ENCODE results near the gene CFAP46.
"Not testable (repeated sequence)": the region's sequence is repeated elsewhere in the genome, so short reads cannot be mapped to it uniquely, and the experiment has no call there.

Gene CFAP46

DNA sequence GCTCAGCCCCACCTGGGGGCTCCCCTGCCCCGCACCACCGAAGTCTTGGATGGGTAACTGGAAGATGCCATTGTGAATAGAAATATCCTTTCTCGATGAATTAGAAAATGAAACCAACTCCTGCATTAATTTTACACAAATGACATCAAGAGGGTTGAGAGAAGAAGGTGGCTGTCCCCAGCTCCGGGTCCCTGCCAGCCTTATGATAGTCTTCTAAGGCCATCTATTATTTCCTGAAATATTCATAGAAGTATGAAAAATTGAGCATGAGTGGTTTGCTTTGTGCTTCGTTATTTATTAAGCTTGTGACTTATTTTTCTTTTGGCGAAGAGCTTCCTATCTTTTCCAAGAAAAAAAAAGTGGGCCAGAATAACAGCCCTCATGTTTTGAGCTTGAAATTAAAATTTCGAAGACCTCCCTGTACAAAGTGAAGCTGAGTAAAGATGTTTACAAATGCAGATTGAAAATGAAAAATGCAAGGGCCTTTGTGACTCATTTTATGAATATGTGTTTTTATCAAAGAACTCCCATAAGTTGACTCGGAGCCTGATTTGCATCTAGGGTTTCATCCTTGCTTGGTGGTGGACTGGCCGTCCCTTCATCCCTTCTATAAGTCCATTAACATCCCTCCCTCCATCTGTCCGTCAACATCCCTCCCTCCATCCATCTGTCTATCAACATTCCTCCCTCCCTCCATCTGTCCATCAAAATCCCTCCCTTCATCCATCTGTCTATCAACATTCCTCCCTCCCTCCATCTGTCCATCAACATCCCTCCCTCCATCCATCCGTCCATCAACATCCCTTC, 20.5 kb upstream of the CFAP46 start:
- DNase-seq (ENCODE audit: low spot score): no peak

GRCh38 chr10:132961787-132962622, 19.6 kb upstream of the CFAP46 start:
- peak; percentile 84 for DNase-seq (ENCODE audit: low spot score)

- no peak for DNase-seq (ENCODE audit: low spot score)
Observed at GRCh38 chr10:132961420-132961786, 19.0 kb upstream of the CFAP46 start.

GRCh38 chr10:132960631-132961419, 18.5 kb upstream of the CFAP46 start:
- no peak for DNase-seq (ENCODE audit: low spot score)

- DNase-seq (ENCODE audit: low spot score): no peak
Observed at GRCh38 chr10:132960071-132960472, 17.7 kb upstream of the CFAP46 start.

GRCh38 chr10:132959559-132959961, 17.2 kb upstream of the CFAP46 start:
- DNase-seq (ENCODE audit: low spot score): no peak

GRCh38 chr10:132958883-132959558, 16.7 kb upstream of the CFAP46 start:
- DNase-seq (ENCODE audit: low spot score): no peak

GRCh38 chr10:132957981-132958882, 15.9 kb upstream of the CFAP46 start:
- no peak for DNase-seq (ENCODE audit: low spot score)

GRCh38 chr10:132957131-132957530, 14.8 kb upstream of the CFAP46 start:
- DNase-seq (ENCODE audit: low spot score): no peak

- DNase-seq (ENCODE audit: low spot score): not testable (repeated sequence)
Observed at GRCh38 chr10:132956259-132956658, 13.9 kb upstream of the CFAP46 start.

GRCh38 chr10:132955479-132955878, 13.1 kb upstream of the CFAP46 start:
- DNase-seq (ENCODE audit: low spot score): no peak

DNA sequence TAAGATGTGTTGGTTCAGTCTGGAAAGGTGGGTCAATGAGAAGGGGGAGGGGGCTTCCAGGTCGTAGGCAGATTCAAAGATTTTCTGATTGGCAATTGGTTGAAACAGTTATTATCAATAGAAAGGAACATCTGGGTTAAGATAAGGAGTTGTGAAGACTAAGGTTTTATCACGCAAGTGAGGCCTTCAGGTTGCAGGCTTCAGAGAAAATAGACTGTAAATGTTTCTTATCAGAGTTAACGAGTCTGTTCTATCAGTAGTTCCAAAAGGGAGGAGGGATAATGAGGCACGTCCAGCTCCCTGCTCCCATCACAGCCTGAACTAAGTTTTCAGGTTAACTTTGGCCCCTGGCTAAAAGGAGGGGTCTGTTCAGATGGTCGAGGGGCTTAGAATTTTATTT, 11.1 kb upstream of the CFAP46 start:
- DNase-seq (ENCODE audit: low spot score): no peak

DNA sequence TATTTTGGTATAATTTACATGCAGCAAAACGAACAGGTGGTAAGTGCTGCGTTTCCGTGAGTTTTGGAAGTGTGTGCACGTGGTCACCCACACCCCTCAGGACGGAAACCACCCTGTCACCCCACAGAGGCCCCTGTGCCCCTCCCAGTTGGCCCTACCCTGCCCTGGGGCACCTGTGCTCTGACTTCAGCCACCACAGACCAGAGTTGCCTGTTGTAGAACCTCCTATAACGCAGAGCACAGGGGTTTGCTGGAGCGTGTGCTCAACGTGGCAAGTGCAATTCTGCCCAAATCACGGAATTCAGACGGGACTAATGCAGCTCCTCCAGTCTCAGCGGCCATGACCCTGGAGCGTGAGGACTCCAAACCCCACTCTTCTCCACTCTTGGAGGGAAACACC, 9.6 kb upstream of the CFAP46 start:
- DNase-seq (ENCODE audit: low spot score): no peak

DNA sequence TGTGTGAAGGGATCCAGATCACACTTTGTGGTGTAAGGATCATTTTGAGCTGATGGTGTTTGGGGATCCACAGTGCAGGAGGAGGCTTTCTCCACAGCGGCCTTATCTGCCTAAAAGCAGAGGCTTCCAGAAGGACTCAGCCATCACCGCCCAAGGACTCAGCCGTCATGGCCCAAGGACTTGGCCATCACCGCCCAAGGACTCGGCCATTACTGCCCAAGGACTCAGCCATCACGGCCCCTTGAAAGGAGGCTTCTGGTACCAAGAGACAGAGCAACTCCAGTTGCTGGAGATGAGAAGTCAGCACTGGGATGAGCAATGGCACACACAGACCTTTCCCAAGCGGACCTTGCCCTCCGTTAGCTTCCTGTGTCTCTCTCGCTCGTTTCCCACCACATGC, 6.0 kb upstream of the CFAP46 start:
- no peak for DNase-seq (ENCODE audit: low spot score)

GRCh38 chr10:132947843-132948242, 5.5 kb upstream of the CFAP46 start:
- no peak for DNase-seq (ENCODE audit: low spot score)

- DNase-seq (ENCODE audit: low spot score): no peak
Observed at GRCh38 chr10:132946806-132947546, 4.6 kb upstream of the CFAP46 start.

- no peak for DNase-seq (ENCODE audit: low spot score)
Observed at GRCh38 chr10:132946311-132946710, 3.9 kb upstream of the CFAP46 start.

DNA sequence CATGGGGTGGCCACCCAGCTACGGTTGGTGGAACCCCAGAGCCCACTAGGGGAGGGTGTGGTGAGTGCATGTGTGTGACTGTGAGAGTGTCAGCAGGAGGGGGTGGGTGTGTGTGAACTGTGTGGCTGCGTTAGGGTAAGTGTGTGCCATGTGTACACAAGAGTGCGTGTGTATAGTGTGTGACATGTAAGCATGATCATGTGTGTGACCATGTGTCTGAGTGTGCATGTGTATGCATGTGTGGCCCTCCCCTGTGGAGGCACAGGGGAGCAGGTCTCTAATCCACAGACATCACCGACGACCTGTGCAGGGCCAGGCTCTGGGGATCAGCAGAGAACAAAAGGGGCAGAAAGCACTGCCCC, 3.5 kb upstream of the CFAP46 start:
- DNase-seq (ENCODE audit: low spot score): no peak

GRCh38 chr10:132945125-132945893, 2.9 kb upstream of the CFAP46 start:
- DNase-seq (ENCODE audit: low spot score): no peak
